B cell (primary cell): ENCODE results near the gene IL17RE. TPM values are rescaled to one million over a fixed set of nuclear protein-coding genes. Genes with fewer than 3 reads are reported as not detected.
A peak's percentile ranks its signal among the peaks of the same experiment; 100 is the strongest.

ENCODE experiments used
- ATAC-seq: fragments of 200-7000 bp; cut with Tn5 transposase; one replicate; pipeline ENCODE4 v1.10.0; 2021; ENCODE audit warnings: low read depth, mild to moderate bottlenecking, moderate number of reproducible peaks, moderate library complexity
- CTCF ChIA-PET: fragments of 350-600 bp; sonication (Branson Sonifier 250); formaldehyde crosslinking; loops from one replicate; lab custom pipeline; 2021; ENCODE audit warnings: antibody characterized with exemption, inconsistent platforms; lab: Charles Lee
- POLR2A ChIA-PET: fragments of 350-600 bp; sonication (Branson Sonifier 250); formaldehyde crosslinking; loops from one replicate; lab custom pipeline; 2021; ENCODE audit warnings: antibody characterized with exemption; lab: Charles Lee
- DNase-seq: peaks from one replicate; pipeline ENCODE4 v3.0.0; 2013
- H2AFZ ChIP-seq: 2 replicates; pipeline ENCODE4 v1.6.1; 2012; ENCODE audit warnings: mild to moderate bottlenecking, low read depth, low read length; ENCODE audit not compliant: insufficient read depth, poor library complexity, severe bottlenecking
- H3K27ac ChIP-seq, 2 donors: 1 replicate in 1 of 2; 2 replicates in 1 of 2; pipeline ENCODE4 v1.5.1; 2012 to 2013; ENCODE audit warnings: low read length in 2 of 2, mild to moderate bottlenecking in 2 of 2, moderate library complexity in 1 of 2
- H3K27me3 ChIP-seq, 4 experiments: fragments of 200-600 bp in 1 of 4; sonication (generic) in 1 of 4; replicated peaks in 1 of 4; 1 replicate in 2 of 4; 2 replicates in 2 of 4; pipeline versions ENCODE4 v1.6.1 to v1.7.0; 2013 to 2016; ENCODE audit warnings: low read length in 3 of 4, mild to moderate bottlenecking in 2 of 4, mixed read lengths in 1 of 4, moderate library complexity in 1 of 4; ENCODE audit not compliant: insufficient read depth in 4 of 4, control insufficient read depth in 3 of 4; ENCODE audit errors: control extremely low read depth in 1 of 4
- H3K36me3 ChIP-seq, 2 experiments: replicated peaks in 1 of 2; 1 replicate in 1 of 2; 2 replicates in 1 of 2; pipeline versions ENCODE4 v1.6.1 to v1.7.1; 2013; ENCODE audit warnings: low read length in 1 of 2; ENCODE audit not compliant: insufficient read depth in 2 of 2, control insufficient read depth in 1 of 2; ENCODE audit errors: control extremely low read depth in 1 of 2, extremely low read depth in 1 of 2
- H3K4me1 ChIP-seq, 2 donors: fragments of 200-600 bp in 1 of 2; sonication (generic) in 1 of 2; 1 replicate in 1 of 2; 2 replicates in 1 of 2; pipeline versions ENCODE4 v1.5.1 to v1.6.1; 2013 to 2017; ENCODE audit warnings: low read length in 2 of 2; ENCODE audit not compliant: control insufficient read depth in 2 of 2, insufficient read depth in 2 of 2
- H3K4me2 ChIP-seq: replicated peaks from 2 replicates; pipeline ENCODE3; 2012; ENCODE audit warnings: mild to moderate bottlenecking, low read depth, low read length; ENCODE audit not compliant: poor library complexity, severe bottlenecking
- H3K4me3 ChIP-seq, 5 experiments: fragments of 200-600 bp in 1 of 5; sonication (generic) in 1 of 5; 1 replicate in 3 of 5; 2 replicates in 2 of 5; pipeline versions ENCODE4 v1.5.1 to v1.7.0; 2011 to 2016; ENCODE audit warnings: low read length in 4 of 5, mild to moderate bottlenecking in 4 of 5, low read depth in 2 of 5, control low read depth in 1 of 5, moderate library complexity in 1 of 5; ENCODE audit not compliant: insufficient read depth in 1 of 5; ENCODE audit errors: control extremely low read depth in 1 of 5, extremely low read depth in 1 of 5
- H3K79me2 ChIP-seq: fragments of 200-600 bp; sonication (generic); one replicate; pipeline ENCODE4 v1.6.0; 2016; ENCODE audit warnings: low read length; ENCODE audit not compliant: control insufficient read depth, insufficient read depth
- H3K9ac ChIP-seq: fragments of 200-600 bp; sonication (generic); 2 replicates; pipeline ENCODE4 v1.6.1; 2017; ENCODE audit warnings: mild to moderate bottlenecking, low read length, moderate library complexity
- H3K9me3 ChIP-seq, 3 donors: one replicate each; pipeline versions ENCODE4 v1.6.1 to v1.7.1; 2013; ENCODE audit warnings: low read length in 2 of 3; ENCODE audit not compliant: control insufficient read depth in 2 of 3, insufficient read depth in 1 of 3; ENCODE audit errors: control extremely low read depth in 1 of 3
- H4K20me1 ChIP-seq: 2 replicates; pipeline ENCODE4 v1.6.0; 2012; ENCODE audit warnings: mild to moderate bottlenecking, low read length; ENCODE audit not compliant: insufficient read depth, control insufficient read depth, poor library complexity, severe bottlenecking
- H3K27ac Mint-ChIP-seq: one replicate; pipeline ENCODE4 v1.8.0; 2021; ENCODE audit warnings: mixed read lengths
- H3K27me3 Mint-ChIP-seq: one replicate; pipeline ENCODE4 v1.8.0; 2021; ENCODE audit warnings: mixed read lengths
- H3K4me1 Mint-ChIP-seq: one replicate; pipeline ENCODE4 v1.8.0; 2021; ENCODE audit warnings: mixed read lengths
- H3K4me3 Mint-ChIP-seq: one replicate; pipeline ENCODE4 v1.8.0; 2021; ENCODE audit warnings: mixed read lengths
- H3K9me3 Mint-ChIP-seq: one replicate; pipeline ENCODE4 v1.8.0; 2022; ENCODE audit warnings: mixed read lengths; ENCODE audit not compliant: insufficient read depth
- EZH2 ChIP-seq: IDR thresholded peaks from 2 replicates; pipeline ENCODE4 v1.6.1; 2012; ENCODE audit warnings: borderline replicate concordance, low read depth, mild to moderate bottlenecking, moderate library complexity, low read length; ENCODE audit not compliant: insufficient read depth, poor library complexity, severe bottlenecking
- WGBS: methylation state at CpG from one replicate; pipeline ENCODE4 v1.1.5; 2013; ENCODE audit warnings: missing lambda C conversion rate; ENCODE audit not compliant: insufficient coverage; 5-methylcytosine and 5-hydroxymethylcytosine counted together
- intact Hi-C: fragments of 100-400 bp; cut with micrococcal nuclease; formaldehyde crosslinking; loops from one replicate; pipeline ENCODE4 v1.10.0; 2022
- polyA plus RNA-seq: library from polyadenylated mRNA; depleted of rRNA; stranded (reverse); fragments of >200 nt; gene quantifications from 2 replicates; pipeline ENCODE4 v1.2.3, GENCODE V29; 2012
- total RNA-seq, 2 donors: library from RNA; stranded (reverse); fragments of 120-200 nt in 1 of 2; gene quantifications; 1 replicate in 1 of 2; 2 replicates in 1 of 2; pipeline versions ENCODE4 v1.2.3 to v1.2.4, GENCODE V29; 2013 to 2022
- TF ChIP-seq, protein P1 (sequence below): fragments of 200-600 bp; IDR thresholded peaks from one replicate; pipeline ENCODE4 v1.8.0; 2022; ENCODE audit warnings: antibody characterized with exemption, mild to moderate bottlenecking

The IL17RE gene
- total and polyA plus RNA-seq, 2 donors (not counting 1 experiment from before 2014, with no cell fraction given): 0.37 TPM; not detected in 1

DNA sequence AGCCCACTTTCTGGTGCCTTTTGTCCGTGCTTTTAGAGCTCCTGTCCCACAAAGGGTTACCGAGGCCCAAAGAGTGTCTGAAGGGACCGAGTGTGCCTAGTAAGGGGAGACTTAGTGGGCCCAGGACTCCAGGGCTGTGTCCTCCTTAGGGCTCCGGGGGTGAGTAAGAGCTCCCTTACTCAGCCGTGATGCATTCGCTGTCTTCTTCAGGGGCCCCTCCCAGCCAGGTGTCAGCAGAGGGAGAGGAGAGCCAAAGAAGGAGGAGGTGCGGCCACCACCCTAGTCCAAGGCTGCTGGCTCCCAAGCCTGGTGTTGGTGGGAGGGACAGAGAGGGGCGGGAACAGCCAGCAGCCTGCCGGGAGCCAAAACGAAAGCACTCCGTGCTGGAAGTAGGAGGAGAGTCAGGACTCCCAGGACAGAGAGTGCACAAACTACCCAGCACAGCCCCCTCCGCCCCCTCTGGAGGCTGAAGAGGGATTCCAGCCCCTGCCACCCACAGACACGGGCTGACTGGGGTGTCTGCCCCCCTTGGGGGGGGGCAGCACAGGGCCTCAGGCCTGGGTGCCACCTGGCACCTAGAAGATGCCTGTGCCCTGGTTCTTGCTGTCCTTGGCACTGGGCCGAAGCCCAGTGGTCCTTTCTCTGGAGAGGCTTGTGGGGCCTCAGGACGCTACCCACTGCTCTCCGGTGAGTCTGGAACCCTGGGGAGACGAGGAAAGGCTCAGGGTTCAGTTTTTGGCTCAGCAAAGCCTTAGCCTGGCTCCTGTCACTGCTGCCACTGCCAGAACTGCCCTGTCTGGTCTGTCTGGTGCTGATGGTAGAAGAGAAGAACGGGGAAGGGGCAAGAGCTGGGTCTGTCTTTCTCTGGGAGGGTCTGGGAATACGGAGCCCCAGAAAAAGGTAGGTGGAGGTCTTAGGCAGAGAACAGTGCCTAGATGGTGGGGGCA is 14.4 kb downstream of the IL17RE start, which contains the start of gene IL17RC:
Gene IL17RC, plus strand, starts transcription at position 365 of the 947 bp plus-strand sequence. Its CDS starts 218 bp downstream, at position 583.
- H3K4me3 Mint-ChIP-seq: peak within 1 kb of the TSS; percentile 83
- ChIA-PET CTCF (interaction anchor here (1.2 kb wide), 1 partner anchor 14 kb away, joined by 3 read pairs; no protein-coding TSS in a partner anchor), POLR2A (interaction anchor here (1.3 kb wide), 1 partner anchor 16 kb away, joined by 6 read pairs; no protein-coding TSS in a partner anchor)
- H3K9me3 ChIP-seq: no peaks in the 10 kb centered on the region
- 45% methylated on average over 13 of the region's 19 CpGs for WGBS
- ATAC-seq: peak; percentile 16
- no peaks in the 10 kb centered on the region for H3K79me2 ChIP-seq
- peak; percentile 35 for DNase-seq
- intact Hi-C loops: no loop called here
- peak within 1 kb of the TSS; percentile 68 for H3K9ac ChIP-seq
- peaks cover 8% of the 10 kb centered on the region for H3K27me3 Mint-ChIP-seq
- H3K27me3 ChIP-seq: peaks cover 0 to 29% (median 9%) of the 10 kb centered on the region in 4 experiments
- H4K20me1 ChIP-seq: no peaks in the 10 kb centered on the region
- peaks cover 15% of the 10 kb centered on the region for H3K4me1 Mint-ChIP-seq
- TF ChIP-seq, protein P1, sequence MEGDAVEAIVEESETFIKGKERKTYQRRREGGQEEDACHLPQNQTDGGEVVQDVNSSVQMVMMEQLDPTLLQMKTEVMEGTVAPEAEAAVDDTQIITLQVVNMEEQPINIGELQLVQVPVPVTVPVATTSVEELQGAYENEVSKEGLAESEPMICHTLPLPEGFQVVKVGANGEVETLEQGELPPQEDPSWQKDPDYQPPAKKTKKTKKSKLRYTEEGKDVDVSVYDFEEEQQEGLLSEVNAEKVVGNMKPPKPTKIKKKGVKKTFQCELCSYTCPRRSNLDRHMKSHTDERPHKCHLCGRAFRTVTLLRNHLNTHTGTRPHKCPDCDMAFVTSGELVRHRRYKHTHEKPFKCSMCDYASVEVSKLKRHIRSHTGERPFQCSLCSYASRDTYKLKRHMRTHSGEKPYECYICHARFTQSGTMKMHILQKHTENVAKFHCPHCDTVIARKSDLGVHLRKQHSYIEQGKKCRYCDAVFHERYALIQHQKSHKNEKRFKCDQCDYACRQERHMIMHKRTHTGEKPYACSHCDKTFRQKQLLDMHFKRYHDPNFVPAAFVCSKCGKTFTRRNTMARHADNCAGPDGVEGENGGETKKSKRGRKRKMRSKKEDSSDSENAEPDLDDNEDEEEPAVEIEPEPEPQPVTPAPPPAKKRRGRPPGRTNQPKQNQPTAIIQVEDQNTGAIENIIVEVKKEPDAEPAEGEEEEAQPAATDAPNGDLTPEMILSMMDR: no peak
- no peak for TF ChIP-seq EZH2
- H2AFZ ChIP-seq: peak within 1 kb of the TSS; percentile 78
- H3K4me1 ChIP-seq: peaks cover 17 to 20% of the 10 kb centered on the region in 2 donors
- no peaks in the 10 kb centered on the region for H3K9me3 Mint-ChIP-seq
- no peak within 1 kb of the TSS for H3K27ac ChIP-seq
- H3K4me3 ChIP-seq: peak within 1 kb of the TSS in 4 of 5 experiments; percentile 32 to 72 (median 50)
- no peaks in the 10 kb centered on the region for H3K36me3 ChIP-seq
- H3K27ac Mint-ChIP-seq: no peak within 1 kb of the TSS
- H3K4me2 ChIP-seq: peak within 1 kb of the TSS; percentile 98
